ENCODE results near the gene IMPDH1.

- TF ChIP-seq YBX1 (IDR thresholded peaks at IDR 0.05), result no peak
- TF ChIP-seq ZBTB11 (CRISPR knock-in tag; IDR thresholded peaks at IDR 0.05), result no peak
- TF ChIP-seq GABPA (IDR thresholded peaks at IDR 0.05; ENCODE audit: low read depth), result no peak
- no peak for TF ChIP-seq EZH2 (IDR thresholded peaks at IDR 0.05; ENCODE audit: borderline replicate concordance, control insufficient read depth, low read depth, low read length)
Measured at GRCh38 chr7:128385988-128386925, 23.5 kb downstream of the IMPDH1 start.

Data from GM12878 (cell line).